Suppressor macrophage treated with lipopolysaccharide for 1 hour (primary cell): Measurements from ENCODE around the gene PNMA6F.
"Not testable (repeated sequence)": the region's sequence is repeated elsewhere in the genome, so short reads cannot be mapped to it uniquely, and the experiment has no call there.

Experiments
- DNase-seq, 3 donors: peaks; one replicate each; pipeline ENCODE4 v3.0.0-alpha.2; 2020 to 2022

The PNMA6F gene

DNA sequence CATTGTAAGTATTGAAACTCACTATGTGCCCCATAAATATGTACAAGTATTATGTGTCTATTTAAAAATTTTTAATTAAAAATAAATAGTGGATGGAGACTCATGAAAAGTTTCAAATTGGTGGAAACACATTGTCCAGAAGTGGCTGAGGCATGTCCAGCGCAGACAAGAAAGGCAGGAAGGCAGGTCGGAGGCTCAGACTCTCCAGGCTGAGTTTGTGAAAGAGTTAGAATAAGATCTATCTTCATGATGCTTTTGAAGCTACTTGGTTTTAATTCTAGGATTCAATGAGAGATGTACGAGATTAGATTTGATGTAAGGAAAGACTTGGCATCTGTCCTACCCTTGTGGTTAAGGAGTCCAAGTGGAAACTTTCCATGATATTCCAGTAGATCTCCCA is 19.8 kb downstream of the PNMA6F start:
- DNase-seq: no peak

GRCh38 chrX:153299855-153300254 is 21.7 kb downstream of the PNMA6F start:
- no peak for DNase-seq

DNA sequence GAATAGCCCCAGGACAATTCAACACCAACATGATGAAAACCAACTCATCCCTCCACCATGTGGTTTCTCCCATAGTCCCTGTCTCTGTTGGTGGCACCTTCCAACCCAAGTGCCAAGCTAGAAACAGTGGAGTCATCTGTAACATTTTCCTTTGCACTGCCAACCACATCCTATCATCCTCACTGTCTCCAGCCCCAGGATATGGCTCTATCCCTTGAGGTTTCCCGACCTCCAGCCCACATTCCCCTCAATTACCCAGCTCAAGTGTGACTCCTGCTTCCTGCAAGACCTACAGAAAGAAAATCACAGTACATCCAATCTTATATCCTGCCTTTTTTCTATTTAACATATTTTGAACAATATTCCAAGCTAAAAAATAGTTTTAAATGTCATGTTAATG is 24.2 kb downstream of the PNMA6F start:
- DNase-seq: no peak

GRCh38 chrX:153293485-153294071 is 28.0 kb downstream of the PNMA6F start:
- DNase-seq: not testable (repeated sequence)

DNA sequence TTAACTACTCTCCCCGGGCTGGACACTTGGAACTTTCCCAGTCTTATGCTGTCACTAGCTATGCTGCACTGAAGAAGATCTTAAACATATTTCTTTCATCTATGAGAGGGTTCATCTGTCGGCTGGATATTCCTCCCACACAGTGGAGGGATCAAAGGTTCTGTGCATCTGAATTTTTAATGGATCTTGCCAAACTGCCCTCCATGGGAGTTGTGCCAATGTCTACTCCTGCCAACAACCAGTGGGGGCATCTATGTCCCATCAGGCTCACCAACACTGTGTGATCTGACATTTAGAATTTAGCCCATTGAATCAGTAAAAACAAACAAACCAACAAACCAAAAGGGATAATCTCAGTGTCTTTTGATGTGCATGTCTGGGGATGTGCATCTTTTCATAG is 32.8 kb downstream of the PNMA6F start:
- not testable (repeated sequence) for DNase-seq

GRCh38 chrX:153285678-153286077 is 35.9 kb downstream of the PNMA6F start:
- not testable (repeated sequence) for DNase-seq

- DNase-seq: not testable (repeated sequence)
These were observed 37.6 kb downstream of the PNMA6F start for GRCh38 chrX:153283982-153284381.

DNA sequence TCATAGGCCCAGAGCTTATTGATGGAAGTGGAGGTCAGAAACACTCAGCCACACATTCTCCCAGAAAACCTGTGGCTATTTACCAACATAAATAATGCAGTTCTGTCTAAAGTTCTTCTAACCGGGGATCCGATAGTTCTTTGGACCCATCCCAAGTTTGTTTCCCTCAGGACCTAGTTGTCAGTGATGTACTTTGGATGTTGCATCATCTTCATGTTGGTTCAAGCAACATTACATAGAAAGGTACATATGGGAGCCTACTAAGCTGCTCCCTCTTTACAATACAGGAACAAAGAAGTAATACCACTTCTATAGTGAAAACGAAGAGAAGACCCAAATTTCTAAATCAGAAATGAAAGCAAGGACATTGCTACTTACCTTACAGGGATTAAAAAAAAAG is 39.8 kb downstream of the PNMA6F start:
- DNase-seq: not testable (repeated sequence)

- DNase-seq: not testable (repeated sequence)
These were observed 42.3 kb downstream of the PNMA6F start for GRCh38 chrX:153279304-153279703.

GRCh38 chrX:153276049-153276448 is 45.5 kb downstream of the PNMA6F start:
- DNase-seq: not testable (repeated sequence)

DNA sequence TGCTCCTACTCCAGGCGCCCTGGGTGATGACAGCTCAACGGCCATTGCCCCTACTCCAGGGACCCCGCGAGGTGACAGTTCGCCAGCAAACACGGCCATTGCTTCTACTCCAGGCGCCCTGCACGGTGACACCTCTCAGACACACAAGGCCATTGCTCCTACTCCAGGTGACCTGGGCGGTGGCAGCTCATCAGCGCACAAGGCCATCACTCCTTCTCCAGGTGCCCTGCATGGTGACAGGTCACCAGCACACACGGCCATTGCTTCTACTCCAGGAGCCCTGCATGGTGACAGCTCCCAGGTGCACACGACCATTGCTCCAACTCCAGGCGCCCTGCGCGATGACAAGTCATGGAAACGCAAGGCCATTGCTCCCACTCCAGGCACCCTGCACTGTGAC is 46.1 kb downstream of the PNMA6F start:
- DNase-seq: not testable (repeated sequence)

GRCh38 chrX:153272584-153272983 is 49.0 kb downstream of the PNMA6F start:
- DNase-seq: not testable (repeated sequence)

GRCh38 chrX:153272070-153272469 is 49.5 kb downstream of the PNMA6F start:
- DNase-seq: not testable (repeated sequence)
